Effector memory CD4-positive, alpha-beta T cell (primary cell): ENCODE results near the gene RASA3.
"Not testable (repeated sequence)": the region's sequence is repeated elsewhere in the genome, so short reads cannot be mapped to it uniquely, and the experiment has no call there.

Experiments
- DNase-seq, 3 donors: peaks; one replicate each; pipeline ENCODE4 v3.0.0-alpha.2; 2020
- H3K27ac ChIP-seq: 2 replicates; pipeline ENCODE4 v1.7.0; 2013; ENCODE audit warnings: mild to moderate bottlenecking, low read length, moderate library complexity; ENCODE audit not compliant: insufficient read depth, poor library complexity, severe bottlenecking
- H3K27me3 ChIP-seq: replicated peaks from 2 replicates; pipeline ENCODE4 v1.7.0; 2013; ENCODE audit warnings: mild to moderate bottlenecking, low read length; ENCODE audit not compliant: insufficient read depth, control insufficient read depth, poor library complexity, severe bottlenecking
- H3K36me3 ChIP-seq: 2 replicates; pipeline ENCODE4 v1.7.0; 2013; ENCODE audit warnings: mild to moderate bottlenecking, low read length, moderate library complexity; ENCODE audit not compliant: control insufficient read depth, insufficient read depth
- H3K4me1 ChIP-seq: 2 replicates; pipeline ENCODE4 v1.7.0; 2013; ENCODE audit warnings: low read length, mild to moderate bottlenecking; ENCODE audit not compliant: control insufficient read depth, insufficient read depth, poor library complexity, severe bottlenecking
- H3K4me3 ChIP-seq: 2 replicates; pipeline ENCODE4 v1.7.0; 2013; ENCODE audit warnings: low read length, low read depth, mild to moderate bottlenecking; ENCODE audit not compliant: insufficient read depth, poor library complexity, severe bottlenecking
- H3K9me3 ChIP-seq: 2 replicates; pipeline ENCODE4 v1.7.0; 2013; ENCODE audit warnings: mild to moderate bottlenecking, low read length, moderate library complexity; ENCODE audit not compliant: control insufficient read depth

The RASA3 gene

DNA sequence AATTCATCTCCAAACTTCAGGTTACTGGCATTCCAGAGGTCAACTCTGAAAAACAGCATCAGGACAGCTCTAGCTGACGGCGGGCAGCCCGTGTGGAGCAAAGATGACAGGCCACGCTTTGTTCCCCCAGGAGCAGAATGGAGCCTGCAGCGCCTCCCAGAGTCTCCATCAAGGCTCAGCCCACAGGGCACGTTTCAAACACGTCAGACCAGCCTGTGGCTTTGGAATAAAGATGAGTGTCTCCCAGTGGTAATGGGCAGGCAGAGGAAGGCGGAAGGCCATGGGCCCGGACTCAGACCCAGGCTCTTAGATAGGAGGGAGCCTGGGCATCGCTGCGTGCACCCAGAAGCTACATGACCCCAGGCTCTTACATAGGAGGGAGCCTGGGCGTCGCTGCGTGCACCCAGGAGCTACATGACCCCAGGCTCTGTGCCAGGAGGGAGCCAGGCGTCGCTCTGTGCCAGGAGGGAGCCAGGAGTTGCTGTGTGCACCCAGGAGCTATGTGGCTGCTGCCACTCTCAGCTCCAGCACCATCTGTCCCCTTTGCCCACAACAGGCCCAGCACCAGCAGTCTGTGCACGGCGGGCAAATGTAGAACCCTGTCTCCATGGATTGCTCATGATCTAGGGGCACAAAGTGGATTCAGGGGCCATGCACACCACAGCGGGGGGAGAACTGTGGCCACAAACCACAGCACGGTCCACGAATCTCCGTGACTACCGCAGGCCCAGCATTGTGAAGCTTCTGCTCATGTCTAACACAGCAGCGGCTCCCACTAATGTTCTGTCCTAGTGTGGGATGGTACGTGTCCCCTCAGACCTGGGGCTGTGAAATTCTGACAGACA is 110.7 kb downstream of the RASA3 start:
- Histone ChIP-seq H3K4me3 (no peak overlapping the region), H3K27ac (no peak overlapping the region), H3K4me1 (no peaks in the 10 kb centered on the region), H3K36me3 (peaks cover 97% of the 10 kb centered on the region), H3K27me3 (no peaks in the 10 kb centered on the region), H3K9me3 (no peaks in the 10 kb centered on the region)
- no peak for DNase-seq

DNA sequence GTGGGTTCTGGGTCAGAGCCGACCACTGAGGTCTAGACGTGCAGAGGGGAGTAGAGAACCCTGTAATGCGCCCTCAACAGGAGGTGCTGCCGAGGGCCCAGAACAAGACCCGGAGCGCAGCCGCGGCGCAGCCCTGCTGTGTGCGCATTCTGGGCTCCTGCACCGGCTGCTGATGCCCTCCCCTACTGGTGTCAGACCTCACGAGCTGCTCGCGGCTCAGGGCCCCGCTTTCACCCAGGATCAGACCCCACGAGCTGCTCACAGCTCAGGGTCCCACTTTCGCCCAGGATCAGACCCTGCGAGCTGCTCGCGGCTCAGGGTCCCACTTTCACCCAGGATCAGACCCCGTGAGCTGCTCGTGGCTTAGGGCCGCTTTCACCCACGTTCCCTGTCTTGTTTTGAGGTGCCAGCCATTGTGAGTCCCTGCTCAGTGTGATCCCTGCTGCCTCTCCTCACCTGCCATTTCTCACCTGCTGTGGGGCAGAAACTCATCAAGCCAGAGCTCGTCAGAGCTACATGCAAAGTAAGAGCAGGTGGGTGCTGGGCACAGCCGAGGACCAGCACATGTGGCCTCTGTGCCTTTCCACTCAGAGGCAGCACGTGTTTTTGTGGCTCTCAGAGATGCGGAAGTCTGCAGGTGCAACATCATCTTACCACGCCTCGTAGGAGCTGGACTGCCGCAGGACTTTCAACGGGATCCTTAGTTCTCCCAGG is 111.5 kb downstream of the RASA3 start:
- Histone ChIP-seq H3K4me1 (no peaks in the 10 kb centered on the region), H3K27ac (no peak overlapping the region), H3K36me3 (peaks cover 97% of the 10 kb centered on the region), H3K4me3 (no peak overlapping the region), H3K9me3 (no peaks in the 10 kb centered on the region), H3K27me3 (no peaks in the 10 kb centered on the region)
- no peak for DNase-seq

DNA sequence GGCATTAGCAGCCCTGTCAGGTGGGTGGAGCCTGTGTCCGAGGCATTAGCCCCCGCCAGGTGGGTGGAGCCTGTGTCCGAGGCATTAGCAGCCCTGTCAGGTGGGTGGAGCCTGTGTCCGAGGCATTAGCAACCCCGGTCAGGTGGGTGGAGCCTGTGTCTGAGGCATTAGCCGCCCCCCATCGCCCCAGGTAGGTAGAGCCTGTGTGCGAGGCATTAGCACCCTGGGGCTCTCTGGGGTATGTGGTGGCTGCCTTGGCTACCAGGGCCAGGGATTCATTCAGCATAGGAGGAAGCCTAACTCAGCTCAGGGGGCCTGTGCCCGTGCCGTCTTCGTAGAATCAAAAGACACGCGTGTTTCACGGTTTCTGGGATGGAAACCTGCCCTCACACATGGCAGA is 112.3 kb downstream of the RASA3 start:
- H3K9me3 ChIP-seq, H3K27me3 ChIP-seq, H3K4me3 ChIP-seq, DNase-seq, H3K4me1 ChIP-seq, H3K27ac ChIP-seq: not testable (repeated sequence)
- H3K36me3 ChIP-seq = peaks cover 97% of the 10 kb centered on the region

DNA sequence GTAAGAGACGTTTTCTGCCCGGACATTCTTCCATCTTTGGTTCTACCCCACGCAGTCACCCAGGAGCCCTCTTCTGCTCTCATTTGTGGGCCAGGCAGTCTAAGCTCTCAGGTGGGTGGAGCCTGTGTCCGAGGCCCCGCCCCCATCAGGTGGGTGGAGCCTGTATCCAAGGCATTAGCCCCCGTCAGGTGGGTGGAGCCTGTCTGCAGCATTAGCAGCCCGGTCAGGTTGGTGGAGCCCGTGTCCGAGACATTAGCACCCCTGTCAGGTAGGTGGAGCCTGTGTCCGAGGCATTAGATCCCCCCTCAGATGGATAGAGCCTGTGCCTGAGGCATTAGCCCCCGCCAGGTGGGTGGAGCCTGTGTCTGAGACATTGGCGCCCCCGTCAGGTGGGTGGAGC is 113.1 kb downstream of the RASA3 start:
- Histone ChIP-seq H3K36me3 (peaks cover 97% of the 10 kb centered on the region), H3K4me1 (peaks cover 5% of the 10 kb centered on the region), H3K4me3 (no peak overlapping the region), H3K9me3 (no peaks in the 10 kb centered on the region), H3K27ac (no peak overlapping the region), H3K27me3 (no peaks in the 10 kb centered on the region)
- peak; percentile 12 to 47 (median 23) for DNase-seq

DNA sequence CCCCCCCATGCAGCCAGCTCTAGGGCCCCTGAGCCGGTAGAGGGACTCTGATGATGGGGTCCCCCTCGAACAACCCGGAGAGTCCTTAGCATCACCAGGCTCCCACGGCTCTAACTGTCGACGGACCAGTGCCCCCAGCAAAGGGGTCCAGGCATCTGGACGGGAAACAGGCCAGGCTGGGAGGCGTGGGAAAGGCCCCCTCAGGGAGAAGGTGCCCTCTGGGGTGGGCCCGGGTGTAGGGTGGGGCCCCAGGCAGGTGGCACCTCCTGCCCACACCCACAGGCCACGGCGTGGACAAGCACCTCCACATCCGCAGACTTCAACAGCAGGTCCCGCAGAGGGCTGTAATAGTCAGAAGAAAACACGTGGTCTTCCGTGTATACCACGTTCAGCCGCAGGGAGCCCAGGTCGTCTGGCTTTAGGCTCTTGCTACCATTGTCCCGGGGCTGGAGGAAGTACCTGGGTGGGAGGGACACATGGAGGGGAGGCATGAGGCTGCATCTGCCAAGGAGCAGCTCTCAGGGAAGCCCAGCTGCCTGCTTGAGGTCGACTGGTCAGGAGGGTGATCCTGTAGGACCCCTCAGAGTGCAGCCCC is 113.9 kb downstream of the RASA3 start:
- H3K4me1 ChIP-seq = peaks cover 5% of the 10 kb centered on the region
- peaks cover 97% of the 10 kb centered on the region for H3K36me3 ChIP-seq
- DNase-seq = no peak
- H3K9me3 ChIP-seq = no peaks in the 10 kb centered on the region
- no peaks in the 10 kb centered on the region for H3K27me3 ChIP-seq
- no peak overlapping the region for H3K4me3 ChIP-seq
- H3K27ac ChIP-seq = no peak overlapping the region

DNA sequence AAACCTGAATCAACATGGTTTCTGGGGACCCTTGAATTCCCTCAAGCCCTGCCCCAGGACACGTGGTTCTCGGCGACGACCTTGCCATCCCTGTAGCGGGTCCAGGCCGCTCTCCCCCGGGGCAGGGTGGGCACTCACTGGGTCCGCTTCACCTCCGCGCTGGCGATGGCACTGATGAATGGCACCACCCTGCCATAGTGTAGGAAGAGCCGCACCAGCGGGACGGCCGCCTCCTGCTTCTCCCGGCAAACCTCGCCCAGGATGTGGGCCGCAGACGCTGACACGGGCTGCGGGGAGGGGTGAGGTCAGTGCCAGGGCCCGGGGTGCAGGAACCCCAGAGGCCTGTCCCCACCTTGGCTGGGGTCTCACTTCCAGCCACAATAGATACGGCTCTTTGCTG is 114.5 kb downstream of the RASA3 start:
- Histone ChIP-seq H3K9me3 (no peaks in the 10 kb centered on the region), H3K4me1 (peaks cover 5% of the 10 kb centered on the region), H3K4me3 (no peak overlapping the region), H3K27ac (no peak overlapping the region), H3K27me3 (no peaks in the 10 kb centered on the region), H3K36me3 (peaks cover 97% of the 10 kb centered on the region)
- DNase-seq = no peak

DNA sequence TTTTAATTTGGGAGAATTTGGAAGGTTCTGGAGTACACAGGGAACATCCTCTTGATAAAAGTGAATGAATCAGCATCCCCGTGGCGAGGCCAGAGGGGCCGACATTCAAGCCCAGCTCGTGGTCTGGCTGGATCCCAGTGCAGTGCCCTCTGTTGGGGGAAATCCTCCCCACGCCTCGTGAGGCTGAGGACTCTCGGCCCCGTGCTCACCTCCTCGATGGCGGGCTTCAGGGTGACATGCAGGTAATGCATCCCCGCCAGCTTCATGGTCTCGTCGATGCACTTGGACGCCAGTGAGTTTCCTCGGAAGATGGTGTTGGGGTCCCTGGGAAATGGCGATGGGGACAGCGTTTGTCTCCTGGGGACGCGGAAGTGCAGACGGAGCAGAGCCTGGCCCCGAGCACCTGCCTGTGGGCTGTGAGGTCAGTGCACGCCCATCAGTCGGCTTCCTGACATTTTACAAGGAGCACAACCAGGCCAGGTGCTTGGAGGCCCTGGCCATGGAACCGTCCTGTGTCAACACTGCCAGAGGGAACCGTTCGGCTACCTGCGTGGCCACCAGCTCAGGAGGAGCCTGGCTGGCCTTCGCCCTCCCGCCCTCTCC is 115.3 kb downstream of the RASA3 start:
- Histone ChIP-seq H3K4me1 (peaks cover 5% of the 10 kb centered on the region), H3K27me3 (no peaks in the 10 kb centered on the region), H3K36me3 (peaks cover 96% of the 10 kb centered on the region), H3K9me3 (no peaks in the 10 kb centered on the region), H3K27ac (no peak overlapping the region), H3K4me3 (no peak overlapping the region)
- no peak for DNase-seq

DNA sequence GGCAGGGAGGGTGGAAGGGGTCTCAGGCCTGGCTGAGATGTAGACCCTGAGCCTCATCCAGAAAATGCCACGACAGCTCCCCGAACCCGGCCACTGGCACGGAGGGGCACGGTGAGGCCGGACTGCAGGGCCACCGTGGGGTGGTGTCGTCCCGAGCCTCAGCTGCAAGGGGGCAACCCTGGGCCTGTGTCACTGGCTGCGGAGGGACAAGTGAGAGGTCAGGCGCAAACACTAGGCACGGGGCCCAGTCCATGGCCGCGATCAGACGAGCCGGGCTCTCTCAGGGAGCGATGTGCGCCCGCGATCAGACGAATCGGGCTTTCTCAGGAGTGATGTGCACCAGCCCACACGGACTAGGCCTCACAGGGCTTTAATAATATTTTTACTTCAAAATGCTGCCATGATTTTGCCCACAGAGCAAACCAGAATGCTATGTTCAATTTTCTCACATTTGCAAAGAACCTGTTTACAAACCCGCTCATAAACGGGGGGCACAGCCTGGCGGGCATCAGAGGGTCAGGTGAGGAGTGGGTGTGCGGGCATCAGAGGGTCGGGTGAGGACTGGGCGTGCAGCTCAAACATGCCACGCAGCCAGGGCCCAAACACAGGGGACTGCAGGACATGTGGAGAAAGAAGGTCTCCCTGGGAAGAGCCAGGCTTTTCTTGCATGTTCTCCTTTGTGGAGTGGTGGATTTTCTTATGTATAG is 115.9 kb downstream of the RASA3 start:
- no peak for DNase-seq
- H3K9me3 ChIP-seq = no peaks in the 10 kb centered on the region
- H3K27me3 ChIP-seq = no peaks in the 10 kb centered on the region
- H3K4me3 ChIP-seq = no peak overlapping the region
- peaks cover 5% of the 10 kb centered on the region for H3K4me1 ChIP-seq
- H3K36me3 ChIP-seq = peaks cover 96% of the 10 kb centered on the region
- H3K27ac ChIP-seq = no peak overlapping the region

DNA sequence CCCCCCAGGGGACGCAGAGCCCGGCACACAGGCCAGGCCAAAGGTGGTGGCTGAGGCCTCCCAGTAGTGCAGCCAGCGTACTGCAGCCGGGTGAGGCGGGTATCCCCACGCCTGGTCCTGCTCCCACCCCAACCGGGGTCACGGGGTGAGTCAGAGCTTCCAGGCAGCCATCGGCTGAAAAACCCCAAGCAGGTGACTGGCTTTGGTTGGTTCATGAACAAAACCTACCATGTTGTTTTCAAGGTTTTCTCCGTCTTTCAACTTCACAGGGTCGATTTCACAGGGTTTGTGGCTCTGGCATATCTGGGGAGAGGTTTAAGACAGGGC is 116.5 kb downstream of the RASA3 start:
- Histone ChIP-seq H3K36me3 (peaks cover 96% of the 10 kb centered on the region), H3K27ac (no peak overlapping the region), H3K9me3 (no peaks in the 10 kb centered on the region), H3K27me3 (no peaks in the 10 kb centered on the region), H3K4me1 (peaks cover 5% of the 10 kb centered on the region), H3K4me3 (no peak overlapping the region)
- DNase-seq = no peak
